ENCODE data around the gene TEPSIN. TPM values are rescaled to one million over a fixed set of nuclear protein-coding genes. Genes with fewer than 3 reads are reported as not detected.

The TEPSIN gene
- total and polyA plus RNA-seq, 2 of the 13 experiments (the other 11 are each of a cell fraction or from before 2014, with no cell fraction given), result 16.1 to 18.8 TPM

DNA sequence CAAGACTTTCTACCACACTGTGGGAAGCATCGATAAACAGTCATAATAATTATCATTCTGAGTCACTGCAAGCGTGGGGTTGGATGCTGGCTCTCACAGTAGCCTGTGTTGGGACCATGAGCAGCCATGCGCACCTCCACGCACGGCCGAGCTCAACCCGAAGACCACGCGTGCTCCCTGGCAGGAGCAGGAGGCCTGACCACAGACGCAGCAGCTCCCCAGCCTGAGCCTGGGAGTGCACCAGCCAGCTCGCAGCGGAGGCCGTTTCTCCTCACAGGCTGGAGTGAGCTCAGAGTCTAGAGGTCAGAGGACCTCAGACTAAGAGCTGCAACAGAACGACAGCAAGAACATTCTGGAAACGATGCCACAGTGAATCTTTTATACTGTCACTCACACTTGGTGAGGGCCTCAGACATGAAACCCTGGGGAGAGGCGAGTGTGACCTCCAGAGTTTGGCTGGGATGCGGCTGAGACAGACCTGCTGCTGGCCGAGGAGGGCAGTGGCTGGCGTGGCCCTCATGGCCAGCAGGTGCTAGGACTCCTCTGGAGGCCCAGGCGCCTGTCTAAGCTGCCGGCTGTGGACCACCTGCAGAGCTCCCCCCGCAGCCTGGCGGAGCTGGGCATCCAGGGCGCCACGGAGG, 6.3 kb upstream of the TEPSIN start (continued):
- TF ChIP-seq, protein P1, sequence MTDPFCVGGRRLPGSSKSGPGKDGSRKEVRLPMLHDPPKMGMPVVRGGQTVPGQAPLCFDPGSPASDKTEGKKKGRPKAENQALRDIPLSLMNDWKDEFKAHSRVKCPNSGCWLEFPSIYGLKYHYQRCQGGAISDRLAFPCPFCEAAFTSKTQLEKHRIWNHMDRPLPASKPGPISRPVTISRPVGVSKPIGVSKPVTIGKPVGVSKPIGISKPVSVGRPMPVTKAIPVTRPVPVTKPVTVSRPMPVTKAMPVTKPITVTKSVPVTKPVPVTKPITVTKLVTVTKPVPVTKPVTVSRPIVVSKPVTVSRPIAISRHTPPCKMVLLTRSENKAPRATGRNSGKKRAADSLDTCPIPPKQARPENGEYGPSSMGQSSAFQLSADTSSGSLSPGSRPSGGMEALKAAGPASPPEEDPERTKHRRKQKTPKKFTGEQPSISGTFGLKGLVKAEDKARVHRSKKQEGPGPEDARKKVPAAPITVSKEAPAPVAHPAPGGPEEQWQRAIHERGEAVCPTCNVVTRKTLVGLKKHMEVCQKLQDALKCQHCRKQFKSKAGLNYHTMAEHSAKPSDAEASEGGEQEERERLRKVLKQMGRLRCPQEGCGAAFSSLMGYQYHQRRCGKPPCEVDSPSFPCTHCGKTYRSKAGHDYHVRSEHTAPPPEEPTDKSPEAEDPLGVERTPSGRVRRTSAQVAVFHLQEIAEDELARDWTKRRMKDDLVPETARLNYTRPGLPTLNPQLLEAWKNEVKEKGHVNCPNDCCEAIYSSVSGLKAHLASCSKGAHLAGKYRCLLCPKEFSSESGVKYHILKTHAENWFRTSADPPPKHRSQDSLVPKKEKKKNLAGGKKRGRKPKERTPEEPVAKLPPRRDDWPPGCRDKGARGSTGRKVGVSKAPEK (CRISPR knock-in tag; IDR thresholded peaks at IDR 0.05; ENCODE audit: borderline replicate concordance), result no peak
- TF ChIP-seq, protein P2, sequence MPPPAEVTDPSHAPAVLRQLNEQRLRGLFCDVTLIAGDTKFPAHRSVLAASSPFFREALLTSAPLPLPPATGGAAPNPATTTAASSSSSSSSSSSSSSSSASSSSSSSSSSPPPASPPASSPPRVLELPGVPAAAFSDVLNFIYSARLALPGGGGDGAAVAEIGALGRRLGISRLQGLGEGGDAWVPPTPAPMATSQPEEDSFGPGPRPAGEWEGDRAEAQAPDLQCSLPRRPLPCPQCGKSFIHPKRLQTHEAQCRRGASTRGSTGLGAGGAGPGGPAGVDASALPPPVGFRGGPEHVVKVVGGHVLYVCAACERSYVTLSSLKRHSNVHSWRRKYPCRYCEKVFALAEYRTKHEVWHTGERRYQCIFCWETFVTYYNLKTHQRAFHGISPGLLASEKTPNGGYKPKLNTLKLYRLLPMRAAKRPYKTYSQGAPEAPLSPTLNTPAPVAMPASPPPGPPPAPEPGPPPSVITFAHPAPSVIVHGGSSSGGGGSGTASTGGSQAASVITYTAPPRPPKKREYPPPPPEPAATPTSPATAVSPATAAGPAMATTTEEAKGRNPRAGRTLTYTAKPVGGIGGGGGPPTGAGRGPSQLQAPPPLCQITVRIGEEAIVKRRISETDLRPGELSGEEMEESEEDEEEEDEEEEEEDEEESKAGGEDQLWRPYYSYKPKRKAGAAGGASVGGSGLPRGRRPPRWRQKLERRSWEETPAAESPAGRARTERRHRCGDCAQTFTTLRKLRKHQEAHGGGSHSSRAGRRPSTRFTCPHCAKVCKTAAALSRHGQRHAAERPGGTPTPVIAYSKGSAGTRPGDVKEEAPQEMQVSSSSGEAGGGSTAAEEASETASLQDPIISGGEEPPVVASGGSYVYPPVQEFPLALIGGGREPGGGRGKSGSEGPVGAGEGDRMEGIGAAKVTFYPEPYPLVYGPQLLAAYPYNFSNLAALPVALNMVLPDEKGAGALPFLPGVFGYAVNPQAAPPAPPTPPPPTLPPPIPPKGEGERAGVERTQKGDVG (CRISPR knock-in tag; IDR thresholded peaks at IDR 0.05; ENCODE audit: borderline replicate concordance), result no peak
- TF ChIP-seq NCOA2 (CRISPR knock-in tag; IDR thresholded peaks at IDR 0.05) (no peak), SOX13 (IDR thresholded peaks at IDR 0.05) (no peak), SOX13 (CRISPR knock-in tag; conservative IDR thresholded peaks at IDR 0.05 in 1 of 2, IDR thresholded peaks at IDR 0.05 in 1 of 2) (peak in 1 of 2 experiments; percentile 3; a peak in 1 of 4 replicates), STAT5B (CRISPR knock-in tag; IDR thresholded peaks at IDR 0.05) (no peak), SP140L (CRISPR knock-in tag; IDR thresholded peaks at IDR 0.05; ENCODE audit: borderline replicate concordance) (no peak), ZNF879 (CRISPR knock-in tag; IDR thresholded peaks at IDR 0.05) (0 out of 2 replicates have a peak, but pooled peaks have one; percentile 54), SMAD9 (CRISPR knock-in tag; IDR thresholded peaks at IDR 0.05) (no peak), ZNF24 (IDR thresholded peaks at IDR 0.05) (no peak), ZNF713 (CRISPR knock-in tag; IDR thresholded peaks at IDR 0.05) (no peak), YY1 (IDR thresholded peaks at IDR 0.05; ENCODE audit: insufficient read depth, insufficient replicate concordance, low read depth, low read length) (peak; percentile 10), SCMH1 (CRISPR knock-in tag; IDR thresholded peaks at IDR 0.05; ENCODE audit: borderline replicate concordance) (no peak), RFXAP (CRISPR knock-in tag; IDR thresholded peaks at IDR 0.05; ENCODE audit: borderline replicate concordance) (0 out of 2 replicates have a peak, but pooled peaks have one; percentile 27), ZNF207 (IDR thresholded peaks at IDR 0.05; ENCODE audit: borderline replicate concordance) (no peak)
- TF ChIP-seq, protein P3, sequence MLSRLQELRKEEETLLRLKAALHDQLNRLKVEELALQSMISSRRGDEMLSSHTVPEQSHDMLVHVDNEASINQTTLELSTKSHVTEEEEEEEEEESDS (CRISPR knock-in tag; IDR thresholded peaks at IDR 0.05; ENCODE audit: borderline replicate concordance), result no peak
- TF ChIP-seq, protein P4, sequence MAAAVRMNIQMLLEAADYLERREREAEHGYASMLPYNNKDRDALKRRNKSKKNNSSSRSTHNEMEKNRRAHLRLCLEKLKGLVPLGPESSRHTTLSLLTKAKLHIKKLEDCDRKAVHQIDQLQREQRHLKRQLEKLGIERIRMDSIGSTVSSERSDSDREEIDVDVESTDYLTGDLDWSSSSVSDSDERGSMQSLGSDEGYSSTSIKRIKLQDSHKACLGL (CRISPR knock-in tag; IDR thresholded peaks at IDR 0.05), result no peak
- TF ChIP-seq, protein P5, sequence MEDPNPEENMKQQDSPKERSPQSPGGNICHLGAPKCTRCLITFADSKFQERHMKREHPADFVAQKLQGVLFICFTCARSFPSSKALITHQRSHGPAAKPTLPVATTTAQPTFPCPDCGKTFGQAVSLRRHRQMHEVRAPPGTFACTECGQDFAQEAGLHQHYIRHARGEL (CRISPR knock-in tag; IDR thresholded peaks at IDR 0.05), result 0 out of 2 replicates have a peak, but pooled peaks have one; percentile 64
